Loucy (cell line): ENCODE data around the gene RASSF9.

Source experiments
- EZH2phosphoT487 ChIP-seq: fragments of 200-600 bp; IDR thresholded peaks from 2 replicates; pipeline ENCODE4 v1.6.1; 2018; ENCODE audit warnings: antibody characterized with exemption, mild to moderate bottlenecking, moderate library complexity, borderline replicate concordance
- TF ChIP-seq, protein P1 (sequence below): fragments of 200-600 bp; sonication (generic); conservative IDR thresholded peaks from 2 replicates; pipeline ENCODE4 v1.5.1; 2014; ENCODE audit warnings: mild to moderate bottlenecking, antibody characterized with exemption, low read length

GRCh38 chr12:85831327-85831990, 4.8 kb downstream of the RASSF9 start:
- TF ChIP-seq, protein P1, sequence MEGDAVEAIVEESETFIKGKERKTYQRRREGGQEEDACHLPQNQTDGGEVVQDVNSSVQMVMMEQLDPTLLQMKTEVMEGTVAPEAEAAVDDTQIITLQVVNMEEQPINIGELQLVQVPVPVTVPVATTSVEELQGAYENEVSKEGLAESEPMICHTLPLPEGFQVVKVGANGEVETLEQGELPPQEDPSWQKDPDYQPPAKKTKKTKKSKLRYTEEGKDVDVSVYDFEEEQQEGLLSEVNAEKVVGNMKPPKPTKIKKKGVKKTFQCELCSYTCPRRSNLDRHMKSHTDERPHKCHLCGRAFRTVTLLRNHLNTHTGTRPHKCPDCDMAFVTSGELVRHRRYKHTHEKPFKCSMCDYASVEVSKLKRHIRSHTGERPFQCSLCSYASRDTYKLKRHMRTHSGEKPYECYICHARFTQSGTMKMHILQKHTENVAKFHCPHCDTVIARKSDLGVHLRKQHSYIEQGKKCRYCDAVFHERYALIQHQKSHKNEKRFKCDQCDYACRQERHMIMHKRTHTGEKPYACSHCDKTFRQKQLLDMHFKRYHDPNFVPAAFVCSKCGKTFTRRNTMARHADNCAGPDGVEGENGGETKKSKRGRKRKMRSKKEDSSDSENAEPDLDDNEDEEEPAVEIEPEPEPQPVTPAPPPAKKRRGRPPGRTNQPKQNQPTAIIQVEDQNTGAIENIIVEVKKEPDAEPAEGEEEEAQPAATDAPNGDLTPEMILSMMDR, result no peak
- no peak for TF ChIP-seq EZH2phosphoT487
